Nephron (organoid): ENCODE measurements around the gene ITPR1.

Experiments
- H3K27ac Mint-ChIP-seq, 3 experiments: 2 replicates each; pipeline ENCODE4 v1.8.0; 2020; ENCODE audit warnings: mixed read lengths in 3 of 3, mild to moderate bottlenecking in 2 of 3, moderate library complexity in 1 of 3
- H3K27me3 Mint-ChIP-seq: 2 replicates; pipeline ENCODE4 v1.8.0; 2021; ENCODE audit warnings: low read depth, mild to moderate bottlenecking, moderate library complexity, mixed read lengths
- H3K36me3 Mint-ChIP-seq: 2 replicates; pipeline ENCODE4 v1.8.0; 2020; ENCODE audit warnings: low read depth, mixed read lengths
- H3K4me1 Mint-ChIP-seq: 2 replicates; pipeline ENCODE4 v1.8.0; 2020; ENCODE audit warnings: mixed read lengths
- H3K4me3 Mint-ChIP-seq, 3 experiments: 2 replicates each; pipeline ENCODE4 v1.8.0; 2020; ENCODE audit warnings: mild to moderate bottlenecking in 3 of 3, mixed read lengths in 3 of 3, moderate library complexity in 2 of 3
- H3K9me3 Mint-ChIP-seq: 2 replicates; pipeline ENCODE4 v1.8.0; 2020; ENCODE audit warnings: mixed read lengths
- CTCF ChIP-seq, 3 experiments: fragments of 200-600 bp; sonication (generic); IDR thresholded peaks; one replicate each; pipeline ENCODE4 v1.5.0; 2021; ENCODE audit warnings: antibody characterized with exemption in 3 of 3; ENCODE audit not compliant: unreplicated experiment in 3 of 3

Gene ITPR1

GRCh38 chr3:4497005-4497692 lies 4.0 kb downstream of the ITPR1 start:
- Mint-ChIP-seq H3K27ac (no peak overlapping the region), H3K4me1 (peaks cover 33% of the 10 kb centered on the region), H3K9me3 (no peaks in the 10 kb centered on the region), H3K4me3 (peak overlapping the region in 2 of 3 experiments; percentile 93 to 95), H3K36me3 (peaks cover 33% of the 10 kb centered on the region), H3K27me3 (peaks cover 11% of the 10 kb centered on the region)
- TF ChIP-seq CTCF (IDR thresholded peaks at IDR 0.05; ENCODE audit: unreplicated experiment in 3 of 3): no peak

- TF ChIP-seq CTCF (IDR thresholded peaks at IDR 0.05; ENCODE audit: unreplicated experiment in 3 of 3): no peak
- H3K36me3 Mint-ChIP-seq: peaks cover 33% of the 10 kb centered on the region
Observed at GRCh38 chr3:4497843-4498324, 4.7 kb downstream of the ITPR1 start.

GRCh38 chr3:4498446-4498845 lies 5.3 kb downstream of the ITPR1 start:
- no peak for TF ChIP-seq CTCF (IDR thresholded peaks at IDR 0.05; ENCODE audit: unreplicated experiment in 3 of 3)
- peaks cover 9% of the 10 kb centered on the region for H3K27me3 Mint-ChIP-seq
- H3K4me1 Mint-ChIP-seq: peaks cover 37% of the 10 kb centered on the region
- H3K36me3 Mint-ChIP-seq: peaks cover 33% of the 10 kb centered on the region
- peak overlapping the region in 1 of 3 experiments; percentile 44 for H3K27ac Mint-ChIP-seq
- no peak overlapping the region for H3K4me3 Mint-ChIP-seq
- no peaks in the 10 kb centered on the region for H3K9me3 Mint-ChIP-seq

More at GRCh38 chr3:4497843-4498324, 4.7 kb downstream of the ITPR1 start:
- peak overlapping the region in 1 of 3 experiments; percentile 17 for H3K4me3 Mint-ChIP-seq
- H3K27ac Mint-ChIP-seq: peak overlapping the region in 1 of 3 experiments; percentile 44
- no peaks in the 10 kb centered on the region for H3K9me3 Mint-ChIP-seq
- H3K27me3 Mint-ChIP-seq: peaks cover 9% of the 10 kb centered on the region
- peaks cover 33% of the 10 kb centered on the region for H3K4me1 Mint-ChIP-seq

- Mint-ChIP-seq H3K36me3 (peaks cover 29% of the 10 kb centered on the region), H3K9me3 (no peaks in the 10 kb centered on the region), H3K4me1 (peaks cover 41% of the 10 kb centered on the region), H3K27ac (peak overlapping the region; percentile 82 to 96 (median 86)), H3K27me3 (no peaks in the 10 kb centered on the region), H3K4me3 (no peak overlapping the region)
- TF ChIP-seq CTCF (IDR thresholded peaks at IDR 0.05; ENCODE audit: unreplicated experiment in 3 of 3): no peak
Observed at GRCh38 chr3:4501437-4501836, 8.3 kb downstream of the ITPR1 start.

- no peaks in the 10 kb centered on the region for H3K9me3 Mint-ChIP-seq
- H3K4me3 Mint-ChIP-seq: no peak overlapping the region
- H3K36me3 Mint-ChIP-seq: peaks cover 24% of the 10 kb centered on the region
- peaks cover 42% of the 10 kb centered on the region for H3K4me1 Mint-ChIP-seq
- peak overlapping the region; percentile 82 to 96 (median 86) for H3K27ac Mint-ChIP-seq
- TF ChIP-seq CTCF (IDR thresholded peaks at IDR 0.05; ENCODE audit: unreplicated experiment in 3 of 3): no peak
- H3K27me3 Mint-ChIP-seq: no peaks in the 10 kb centered on the region
Observed at GRCh38 chr3:4501927-4502326, 8.8 kb downstream of the ITPR1 start.

- no peaks in the 10 kb centered on the region for H3K9me3 Mint-ChIP-seq
- H3K4me3 Mint-ChIP-seq: peak overlapping the region in 1 of 3 experiments; percentile 26
- peak overlapping the region; percentile 91 to 96 (median 95) for H3K27ac Mint-ChIP-seq
- peaks cover 20% of the 10 kb centered on the region for H3K36me3 Mint-ChIP-seq
- H3K4me1 Mint-ChIP-seq: peaks cover 53% of the 10 kb centered on the region
- TF ChIP-seq CTCF (IDR thresholded peaks at IDR 0.05; ENCODE audit: unreplicated experiment in 3 of 3): no peak
- H3K27me3 Mint-ChIP-seq: no peaks in the 10 kb centered on the region
Observed at GRCh38 chr3:4503050-4503449, 9.9 kb downstream of the ITPR1 start.
